Astrocyte (in vitro differentiated cells and primary cell): ENCODE measurements around the gene TMEM184A.

Experiments used
- CTCF ChIP-seq: IDR thresholded peaks from 2 replicates; pipeline ENCODE4 v1.5.1; 2011; ENCODE audit warnings: low read depth, mild to moderate bottlenecking, inconsistent platforms, low read length, moderate library complexity; ENCODE audit not compliant: insufficient read depth
- EZH2 ChIP-seq: IDR thresholded peaks from 2 replicates; pipeline ENCODE4 v1.6.1; 2012; ENCODE audit warnings: mild to moderate bottlenecking, low read length, inconsistent platforms; ENCODE audit not compliant: insufficient read depth

- TF ChIP-seq CTCF = no peak
- no peak for TF ChIP-seq EZH2
Measured at GRCh38 chr7:1557771-1558170, 1.8 kb upstream of the TMEM184A start.
